HG03025 (cell line): ENCODE data around the gene XRN1.

Experiments used
- ATAC-seq: cut with Tn5 transposase; IDR thresholded peaks from one replicate; pipeline ENCODE4 v1.9.1; 2021; ENCODE audit warnings: mild to moderate bottlenecking, moderate library complexity; ENCODE audit not compliant: unreplicated experiment, low FRiP score

Gene XRN1

DNA sequence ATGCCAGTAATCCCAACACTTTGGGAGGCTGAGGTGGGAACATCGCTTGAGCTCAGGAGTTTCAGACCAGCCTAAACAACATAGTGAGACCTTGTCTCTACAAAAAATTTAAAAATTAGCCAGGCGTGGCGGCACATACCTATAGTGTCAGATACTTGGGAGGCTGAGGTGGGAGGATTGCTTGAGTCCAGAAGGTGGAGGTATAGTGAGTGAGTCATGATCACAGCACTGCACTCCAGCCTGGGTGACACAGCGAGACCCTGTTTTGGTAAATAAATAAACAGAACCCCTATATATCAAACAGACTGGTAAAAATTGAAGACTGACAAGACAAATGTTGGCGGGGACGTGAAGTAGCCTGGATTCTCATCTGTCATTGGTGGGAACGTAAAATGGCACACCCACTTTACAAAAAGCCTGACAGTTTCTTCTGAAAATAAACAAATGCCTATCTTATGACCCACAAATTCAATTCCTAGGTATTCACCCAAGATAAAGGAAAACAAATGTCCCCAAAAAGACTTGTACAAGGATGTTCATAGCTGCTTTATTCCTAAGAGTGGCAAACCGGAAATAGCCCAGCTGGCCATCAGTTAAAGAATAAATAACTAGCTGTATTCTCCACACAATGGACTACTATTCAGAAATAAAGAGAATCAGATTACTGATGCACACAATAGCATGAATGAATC, 175.5 kb downstream of the XRN1 start:
- ATAC-seq: no peak

DNA sequence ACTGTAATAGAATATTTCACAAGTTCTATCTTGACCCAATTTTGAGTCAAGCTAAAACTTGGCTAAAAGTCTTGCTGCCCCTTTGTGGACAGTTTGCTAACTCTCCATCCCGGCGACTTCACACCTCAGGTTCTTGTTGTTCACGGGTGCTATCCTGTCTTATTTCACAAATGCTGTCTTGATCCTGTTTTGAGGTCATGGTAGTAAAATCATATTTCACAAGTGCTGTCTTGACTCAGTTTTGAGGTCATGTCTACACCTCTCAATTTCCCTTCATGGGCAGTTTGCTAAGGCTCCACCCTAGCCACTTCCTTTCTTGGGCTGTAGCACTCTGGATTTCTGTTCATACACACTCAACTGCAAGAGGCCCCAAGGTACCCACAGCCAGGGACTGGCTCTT, 177.4 kb downstream of the XRN1 start:
- no peak for ATAC-seq

DNA sequence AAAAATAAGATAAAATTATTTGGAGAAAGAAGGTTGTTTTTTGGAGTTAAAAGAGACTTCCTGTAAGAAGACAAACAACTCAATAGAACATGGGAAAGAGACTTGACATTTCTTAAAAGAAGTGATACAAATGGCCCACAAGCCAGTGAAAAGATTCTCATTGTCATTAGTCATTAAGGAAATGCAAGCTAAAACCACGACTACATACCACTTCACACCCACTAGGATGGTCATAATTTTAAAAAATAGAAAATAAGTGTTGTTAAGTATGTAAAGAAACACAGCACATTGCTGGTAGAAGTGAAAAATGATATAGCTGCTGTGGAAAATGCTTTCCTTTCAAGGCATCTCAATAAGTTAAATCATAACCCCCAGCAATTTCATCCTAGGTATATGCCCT, 178.1 kb downstream of the XRN1 start:
- ATAC-seq: no peak

DNA sequence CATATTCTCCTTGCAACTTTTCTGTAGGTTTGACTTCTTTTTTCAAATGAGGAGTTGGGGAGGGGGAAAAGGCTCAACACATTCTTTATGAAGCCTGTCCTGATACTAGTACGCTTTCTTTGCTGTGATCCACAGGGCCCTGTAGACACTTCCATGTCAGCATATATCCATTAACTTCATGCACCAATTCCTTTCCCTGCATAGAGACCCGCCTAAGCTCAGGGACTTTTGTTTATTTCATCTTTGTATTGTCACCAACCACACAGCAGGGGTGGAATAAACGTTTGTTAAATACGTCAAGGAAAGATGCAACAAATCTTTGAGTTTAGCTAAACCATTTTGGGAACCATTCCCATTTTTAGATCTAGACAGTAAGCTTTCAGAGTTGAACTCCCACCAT, 179.4 kb downstream of the XRN1 start:
- ATAC-seq: no peak

DNA sequence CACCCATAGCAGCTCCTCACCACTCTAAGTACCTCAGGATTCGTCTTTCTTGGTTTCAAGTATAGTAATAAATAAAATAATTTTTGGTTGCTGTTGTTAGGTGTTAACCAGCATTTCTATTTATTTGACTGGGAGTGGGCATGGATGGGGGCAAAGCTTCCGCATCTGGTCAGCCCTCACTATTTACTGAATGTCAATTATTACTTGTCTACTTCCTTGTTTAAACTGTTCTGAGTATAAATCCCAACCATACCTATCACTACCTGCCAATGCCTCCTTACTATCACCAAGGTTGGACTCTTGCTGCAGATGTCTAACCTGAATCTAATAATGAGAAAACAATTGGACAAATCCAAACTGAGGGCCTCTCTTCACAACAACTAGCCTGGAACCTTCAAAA, 180.6 kb downstream of the XRN1 start:
- no peak for ATAC-seq

DNA sequence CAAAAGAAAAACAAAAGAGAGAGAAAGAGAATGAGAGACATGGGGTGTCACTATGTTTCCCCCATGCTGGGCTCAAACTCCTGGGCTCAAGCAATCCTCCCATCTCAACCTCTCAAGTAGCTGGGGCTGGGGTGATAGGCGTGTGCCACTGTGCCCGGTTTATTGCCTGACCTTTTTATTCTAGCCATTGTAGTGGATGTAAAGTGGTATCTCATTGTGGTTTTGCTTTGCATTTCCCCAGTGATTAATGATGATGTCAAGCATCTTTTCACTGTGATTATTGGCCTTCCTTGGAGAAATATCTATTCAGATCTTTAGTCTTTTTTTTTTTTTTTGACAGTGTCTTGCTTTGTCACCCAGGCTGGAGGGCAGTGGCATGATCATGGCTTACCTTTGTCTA, 184.7 kb downstream of the XRN1 start:
- no peak for ATAC-seq

DNA sequence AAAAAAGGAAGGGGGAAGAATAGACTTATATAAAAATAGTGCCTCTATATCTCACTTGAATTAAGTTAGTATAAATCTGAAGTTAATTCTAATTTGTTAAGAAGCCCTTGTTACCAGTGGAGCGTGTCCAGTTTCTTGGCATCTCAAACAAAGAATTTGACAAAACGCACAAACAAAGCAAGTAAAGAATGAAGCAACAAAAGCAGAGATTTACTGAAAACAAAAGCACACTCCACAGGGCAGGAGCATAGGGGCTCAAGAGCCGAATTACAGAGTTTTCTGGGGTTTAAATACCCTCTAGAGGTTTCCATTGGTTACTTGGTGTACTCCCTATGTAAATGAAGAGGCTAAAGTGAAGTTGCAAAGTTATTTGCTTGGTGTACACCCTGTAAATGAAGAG, 188.5 kb downstream of the XRN1 start:
- ATAC-seq: no peak

DNA sequence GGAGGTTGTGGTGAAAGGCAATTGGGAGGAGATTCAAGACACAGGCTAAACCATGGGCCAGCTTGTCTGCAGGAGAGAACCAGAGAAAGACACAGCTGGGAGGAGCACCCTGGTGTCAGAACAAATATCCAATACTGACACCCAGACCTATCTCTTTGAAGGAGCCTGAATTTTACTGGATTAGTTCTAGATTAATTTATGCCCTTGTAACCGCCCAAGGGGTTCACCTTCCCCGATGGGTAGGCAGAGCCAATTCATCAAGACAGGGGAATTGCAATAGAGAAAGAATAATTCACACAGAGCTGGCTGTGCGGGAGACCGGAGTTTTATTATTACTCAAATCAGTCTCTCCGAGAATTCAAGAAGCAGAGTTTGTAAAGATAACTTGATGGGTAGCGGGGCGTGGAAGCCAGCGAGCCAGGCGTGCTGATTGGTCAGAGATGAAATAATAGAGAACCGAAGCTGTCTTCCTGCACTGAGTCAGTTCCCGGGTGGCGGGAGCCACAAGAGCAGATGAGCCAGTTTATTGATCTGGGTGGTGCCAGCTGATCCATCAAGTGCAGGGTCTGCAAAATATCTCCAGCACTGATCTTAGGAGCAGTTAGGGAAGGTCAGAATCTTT, 191.0 kb downstream of the XRN1 start:
- no peak for ATAC-seq
